AG09319 (cell line): ENCODE measurements around the gene DCDC2C.
"Not testable (repeated sequence)": the region's sequence is repeated elsewhere in the genome, so short reads cannot be mapped to it uniquely, and the experiment has no call there.

Experiments
- DNase-seq: peaks from one replicate; pipeline ENCODE4 v3.0.0-alpha.2; 2010; ENCODE audit warnings: low read depth; ENCODE audit errors: extremely low read depth
- CTCF ChIP-seq: IDR thresholded peaks from 2 replicates; pipeline ENCODE4 v1.5.1; 2011; ENCODE audit warnings: low read depth, mild to moderate bottlenecking, inconsistent platforms, low read length, moderate library complexity

DCDC2C gene

GRCh38 chr2:3806168-3806567 lies 102.8 kb downstream of the DCDC2C start:
- DNase-seq, result no peak
- TF ChIP-seq CTCF, result no peak

- no peak for TF ChIP-seq CTCF
These were observed 103.4 kb downstream of the DCDC2C start for GRCh38 chr2:3806730-3807129.

GRCh38 chr2:3807853-3808252 lies 104.5 kb downstream of the DCDC2C start:
- DNase-seq, result no peak
- TF ChIP-seq CTCF, result no peak

More at GRCh38 chr2:3806730-3807129, 103.4 kb downstream of the DCDC2C start:
- no peak for DNase-seq

- no peak for TF ChIP-seq CTCF
These were observed 111.4 kb downstream of the DCDC2C start for GRCh38 chr2:3814706-3815245.

GRCh38 chr2:3817144-3817543 lies 113.8 kb downstream of the DCDC2C start:
- DNase-seq, result not testable (repeated sequence)

More at GRCh38 chr2:3814706-3815245, 111.4 kb downstream of the DCDC2C start:
- DNase-seq, result no peak

- no peak for TF ChIP-seq CTCF
- DNase-seq, result no peak
These were observed 120.4 kb downstream of the DCDC2C start for GRCh38 chr2:3823748-3824147.

- TF ChIP-seq CTCF, result peak; percentile 66
- no peak for DNase-seq
These were observed 124.5 kb downstream of the DCDC2C start for GRCh38 chr2:3827673-3828575.
